Ishikawa (cell line): ENCODE results near the gene COL24A1.

Experiments used
- EP300 ChIP-seq: IDR thresholded peaks from 2 replicates; pipeline ENCODE4 v1.6.1; 2012; ENCODE audit warnings: borderline replicate concordance
- FOXM1 ChIP-seq: IDR thresholded peaks from 2 replicates; pipeline ENCODE4 v1.6.1; 2012; ENCODE audit warnings: low read depth, borderline replicate concordance
- RAD21 ChIP-seq: IDR thresholded peaks from 2 replicates; pipeline ENCODE4 v1.6.1; 2012; ENCODE audit warnings: low read depth
- TAF1 ChIP-seq: IDR thresholded peaks from 2 replicates; pipeline ENCODE4 v1.6.1; 2012; ENCODE audit warnings: low read depth, mild to moderate bottlenecking
- TEAD4 ChIP-seq: IDR thresholded peaks from 2 replicates; pipeline ENCODE4 v1.6.1; 2012
- YY1 ChIP-seq: IDR thresholded peaks from 2 replicates; pipeline ENCODE4 v1.6.1; 2012; ENCODE audit warnings: low read depth
- TF ChIP-seq, protein P1 (sequence below): IDR thresholded peaks from 2 replicates; pipeline ENCODE4 v1.6.1; 2012
- TF ChIP-seq, protein P2 (sequence below): IDR thresholded peaks from 2 replicates; pipeline ENCODE4 v1.6.1; 2012
- TF ChIP-seq, protein P3 (sequence below): IDR thresholded peaks from 2 replicates; pipeline ENCODE4 v1.6.1; 2012; ENCODE audit warnings: low read depth, mild to moderate bottlenecking

DNA sequence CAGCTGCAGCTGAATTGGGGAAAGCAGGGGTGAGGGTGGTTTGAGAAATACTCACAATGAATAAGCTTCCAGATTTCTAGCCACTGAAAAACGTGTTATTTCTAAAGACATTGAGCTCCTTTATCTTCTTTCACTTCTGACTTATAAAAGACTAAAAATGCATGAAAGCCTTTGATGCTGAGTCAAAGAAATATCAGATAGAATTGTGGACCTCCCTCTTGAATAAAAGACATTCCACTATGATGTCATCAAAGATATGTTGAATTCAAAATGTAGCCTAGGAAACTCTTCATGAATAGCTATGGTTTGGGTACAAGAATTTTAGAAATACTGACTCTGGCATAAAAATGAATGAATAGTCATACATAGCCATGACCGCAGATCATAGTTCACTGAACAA, 44.7 kb upstream of the COL24A1 start:
- TF ChIP-seq, protein P1, sequence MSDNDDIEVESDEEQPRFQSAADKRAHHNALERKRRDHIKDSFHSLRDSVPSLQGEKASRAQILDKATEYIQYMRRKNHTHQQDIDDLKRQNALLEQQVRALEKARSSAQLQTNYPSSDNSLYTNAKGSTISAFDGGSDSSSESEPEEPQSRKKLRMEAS: no peak
- TF ChIP-seq EP300 (no peak), FOXM1 (no peak), TAF1 (no peak), YY1 (no peak), RAD21 (no peak), TEAD4 (no peak)
- TF ChIP-seq, protein P2, sequence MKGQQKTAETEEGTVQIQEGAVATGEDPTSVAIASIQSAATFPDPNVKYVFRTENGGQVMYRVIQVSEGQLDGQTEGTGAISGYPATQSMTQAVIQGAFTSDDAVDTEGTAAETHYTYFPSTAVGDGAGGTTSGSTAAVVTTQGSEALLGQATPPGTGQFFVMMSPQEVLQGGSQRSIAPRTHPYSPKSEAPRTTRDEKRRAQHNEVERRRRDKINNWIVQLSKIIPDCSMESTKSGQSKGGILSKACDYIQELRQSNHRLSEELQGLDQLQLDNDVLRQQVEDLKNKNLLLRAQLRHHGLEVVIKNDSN: no peak
- TF ChIP-seq, protein P3, sequence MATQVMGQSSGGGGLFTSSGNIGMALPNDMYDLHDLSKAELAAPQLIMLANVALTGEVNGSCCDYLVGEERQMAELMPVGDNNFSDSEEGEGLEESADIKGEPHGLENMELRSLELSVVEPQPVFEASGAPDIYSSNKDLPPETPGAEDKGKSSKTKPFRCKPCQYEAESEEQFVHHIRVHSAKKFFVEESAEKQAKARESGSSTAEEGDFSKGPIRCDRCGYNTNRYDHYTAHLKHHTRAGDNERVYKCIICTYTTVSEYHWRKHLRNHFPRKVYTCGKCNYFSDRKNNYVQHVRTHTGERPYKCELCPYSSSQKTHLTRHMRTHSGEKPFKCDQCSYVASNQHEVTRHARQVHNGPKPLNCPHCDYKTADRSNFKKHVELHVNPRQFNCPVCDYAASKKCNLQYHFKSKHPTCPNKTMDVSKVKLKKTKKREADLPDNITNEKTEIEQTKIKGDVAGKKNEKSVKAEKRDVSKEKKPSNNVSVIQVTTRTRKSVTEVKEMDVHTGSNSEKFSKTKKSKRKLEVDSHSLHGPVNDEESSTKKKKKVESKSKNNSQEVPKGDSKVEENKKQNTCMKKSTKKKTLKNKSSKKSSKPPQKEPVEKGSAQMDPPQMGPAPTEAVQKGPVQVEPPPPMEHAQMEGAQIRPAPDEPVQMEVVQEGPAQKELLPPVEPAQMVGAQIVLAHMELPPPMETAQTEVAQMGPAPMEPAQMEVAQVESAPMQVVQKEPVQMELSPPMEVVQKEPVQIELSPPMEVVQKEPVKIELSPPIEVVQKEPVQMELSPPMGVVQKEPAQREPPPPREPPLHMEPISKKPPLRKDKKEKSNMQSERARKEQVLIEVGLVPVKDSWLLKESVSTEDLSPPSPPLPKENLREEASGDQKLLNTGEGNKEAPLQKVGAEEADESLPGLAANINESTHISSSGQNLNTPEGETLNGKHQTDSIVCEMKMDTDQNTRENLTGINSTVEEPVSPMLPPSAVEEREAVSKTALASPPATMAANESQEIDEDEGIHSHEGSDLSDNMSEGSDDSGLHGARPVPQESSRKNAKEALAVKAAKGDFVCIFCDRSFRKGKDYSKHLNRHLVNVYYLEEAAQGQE: no peak
